HepG2 (cell line): ENCODE data around the gene NAA25. TPM values are rescaled to one million over a fixed set of nuclear protein-coding genes. Genes with fewer than 3 reads are reported as not detected.

Experiments
- ATAC-seq: fragments of 200-7000 bp; cut with Tn5 transposase; 3 replicates; pipeline ENCODE4 v1.9.1; 2020; ENCODE audit warnings: mild to moderate bottlenecking, moderate library complexity
- BruUV-seq: library from RNA; stranded (reverse); fragments of 400-500 nt; replicated peaks from 2 replicates; lab custom pipeline; 2021; lab: Mats Ljungman, UMichigan
- CTCF ChIA-PET: fragments of 300-600 bp; formaldehyde crosslinking; extraction: SDS; loops from one replicate; lab custom pipeline; 2021; ENCODE audit warnings: low total read pairs, inconsistent platforms, low intra/inter-chr PET ratio; lab: Yijun Ruan, JAX
- POLR2A ChIA-PET: fragments of 350-600 bp; sonication (Branson Sonifier 250); formaldehyde crosslinking; loops from one replicate; lab custom pipeline; 2020; ENCODE audit warnings: antibody characterized with exemption, inconsistent platforms; lab: Yijun Ruan, JAX
- DNase-seq: peaks from one replicate; pipeline ENCODE4 v3.0.0-alpha.2; 2015; ENCODE audit warnings: low spot score
- FAIRE-seq: peaks from 3 replicates; lab custom pipeline; 2011; peaks lifted over from hg19 to GRCh38; lab: Jason Lieb, UNC
- H2AFZ ChIP-seq: one replicate; pipeline ENCODE4 v1.6.1; 2011; ENCODE audit warnings: low read length, inconsistent platforms
- H3K27ac ChIP-seq: fragments of 300-600 bp; 3 replicates; pipeline ENCODE4 v1.8.0; 2011; ENCODE audit warnings: mixed run types, mild to moderate bottlenecking, mixed read lengths, low read length, inconsistent platforms; ENCODE audit not compliant: insufficient read depth; ENCODE audit errors: extremely low read length
- H3K27me3 ChIP-seq, 2 experiments: fragments of 200-600 bp in 1 of 2; 2 replicates in 1 of 2; 3 replicates in 1 of 2; pipeline versions ENCODE4 v1.6.0 to v1.8.0; 2011; ENCODE audit warnings: low read length in 2 of 2, mild to moderate bottlenecking in 2 of 2, moderate library complexity in 2 of 2, inconsistent platforms in 1 of 2; ENCODE audit not compliant: insufficient read depth in 2 of 2, control insufficient read depth in 1 of 2
- H3K36me3 ChIP-seq, 2 experiments: fragments of 200-600 bp in 1 of 2; replicated peaks in 1 of 2; 2 replicates in 1 of 2; 3 replicates in 1 of 2; pipeline versions ENCODE4 v1.5.1 to v1.8.0; 2011; ENCODE audit warnings: low read length in 2 of 2, inconsistent platforms in 1 of 2; ENCODE audit not compliant: insufficient read depth in 2 of 2, control insufficient read depth in 1 of 2
- H3K4me1 ChIP-seq: 2 replicates; pipeline ENCODE4 v1.5.1; 2012; ENCODE audit warnings: low read length, inconsistent platforms; ENCODE audit not compliant: insufficient read depth
- H3K4me2 ChIP-seq: 2 replicates; pipeline ENCODE4 v1.6.0; 2011; ENCODE audit warnings: low read depth, low read length, inconsistent platforms
- H3K4me3 ChIP-seq, 3 experiments: fragments of 200-600 bp in 1 of 3; sonication (generic), shearing (Covaris generic) in 1 of 3; replicated peaks in 1 of 3; 2 replicates each; pipeline ENCODE4 v1.5.1; 2011 to 2016; ENCODE audit warnings: low read length in 3 of 3, inconsistent platforms in 2 of 3, low read depth in 2 of 3, mild to moderate bottlenecking in 2 of 3, control low read depth in 1 of 3, mixed read lengths in 1 of 3; ENCODE audit not compliant: insufficient read depth in 1 of 3
- H3K79me2 ChIP-seq: one replicate; pipeline ENCODE4 v1.6.1; 2011; ENCODE audit warnings: low read length, inconsistent platforms; ENCODE audit not compliant: insufficient read depth
- H3K9ac ChIP-seq: 2 replicates; pipeline ENCODE4 v1.6.0; 2011; ENCODE audit warnings: mild to moderate bottlenecking, low read depth, low read length, inconsistent platforms; ENCODE audit not compliant: insufficient read depth
- H3K9me3 ChIP-seq: 2 replicates; pipeline ENCODE4 v1.5.1; 2012; ENCODE audit warnings: mild to moderate bottlenecking, low read length
- H4K20me1 ChIP-seq: 2 replicates; pipeline ENCODE4 v1.6.0; 2011; ENCODE audit warnings: inconsistent platforms, mild to moderate bottlenecking, low read length, moderate library complexity; ENCODE audit not compliant: insufficient read depth
- CREBL2 ChIP-seq: sonication (generic); formaldehyde crosslinking; IDR thresholded peaks from 2 replicates; pipeline ENCODE4 v1.8.1; 2023; ENCODE audit warnings: missing genetic modification reagents, mild to moderate bottlenecking, borderline replicate concordance
- ELF3 ChIP-seq: IDR thresholded peaks from 2 replicates; pipeline ENCODE4 v1.6.1; 2016; ENCODE audit warnings: missing genetic modification reagents, missing compliant biosample characterization
- KAT8 ChIP-seq: IDR thresholded peaks from 2 replicates; pipeline ENCODE4 v1.6.1; 2016; ENCODE audit warnings: missing genetic modification reagents, missing compliant biosample characterization
- KLF6 ChIP-seq: IDR thresholded peaks from 2 replicates; pipeline ENCODE4 v1.8.0; 2016; ENCODE audit warnings: missing biosample characterization, missing genetic modification reagents
- MEIS2 ChIP-seq: sonication (generic); formaldehyde crosslinking; IDR thresholded peaks from 2 replicates; pipeline ENCODE4 v1.9.0; 2021; ENCODE audit warnings: mild to moderate bottlenecking, missing genetic modification reagents
- NAIF1 ChIP-seq: sonication (generic); formaldehyde crosslinking; IDR thresholded peaks from 2 replicates; pipeline ENCODE4 v1.5.0; 2020; ENCODE audit warnings: mild to moderate bottlenecking, missing genetic modification reagents, borderline replicate concordance
- RARA ChIP-seq: IDR thresholded peaks from 2 replicates; pipeline ENCODE4 v1.6.1; 2016; ENCODE audit warnings: missing genetic modification reagents, missing compliant biosample characterization
- ZBTB39 ChIP-seq: sonication (generic); formaldehyde crosslinking; IDR thresholded peaks from 2 replicates; pipeline ENCODE4 v1.5.0; 2020; ENCODE audit warnings: missing genetic modification reagents
- ZNF20 ChIP-seq: sonication (generic); formaldehyde crosslinking; IDR thresholded peaks from 2 replicates; pipeline ENCODE4 v1.4.0; 2020; ENCODE audit warnings: mild to moderate bottlenecking, moderate library complexity, missing genetic modification reagents
- ZNF251 ChIP-seq: sonication (generic); formaldehyde crosslinking; IDR thresholded peaks from 2 replicates; pipeline ENCODE4 v1.9.0; 2021; ENCODE audit warnings: mild to moderate bottlenecking, missing genetic modification reagents
- ZNF275 ChIP-seq: sonication (generic); formaldehyde crosslinking; IDR thresholded peaks from 2 replicates; pipeline ENCODE4 v1.8.0; 2022; ENCODE audit warnings: missing genetic modification reagents, mild to moderate bottlenecking, inconsistent platforms, borderline replicate concordance
- ZNF816 ChIP-seq: sonication (generic); formaldehyde crosslinking; IDR thresholded peaks from 2 replicates; pipeline ENCODE4 v1.8.0; 2022; ENCODE audit warnings: missing genetic modification reagents, mild to moderate bottlenecking, borderline replicate concordance
- WGBS: methylation state at CpG from one replicate; pipeline ENCODE4 v1.1.6; 2017; ENCODE audit warnings: low lambda C conversion rate; 5-methylcytosine and 5-hydroxymethylcytosine counted together
- in situ Hi-C: cut with HindIII; loops from 2 replicates; pipeline ENCODE4 v1.10.0; 2017; ENCODE audit warnings: low pct_unique_long_range_greater_than_20kb; ENCODE audit not compliant: extremely low pct_ligation_motif_present
- intact Hi-C: fragments of 100-400 bp; cut with micrococcal nuclease; formaldehyde crosslinking; loops from one replicate; pipeline ENCODE4 v1.10.0; 2022; ENCODE audit not compliant: unreplicated experiment
- polyA plus RNA-seq, 8 experiments: library from polyadenylated mRNA; depleted of rRNA in 3 of 8; stranded (reverse) in 7 of 8; unstranded in 1 of 8; fragments of >200 nt; fragmentation: Illumina TruSeq in 4 of 8; extraction: Trizol in 4 of 8; gene quantifications; 2 replicates each; pipeline versions ENCODE4 v1.2.1 to v1.2.3, GENCODE V29; 2011 to 2016; ENCODE audit warnings: low read depth in 4 of 8, missing spikeins in 1 of 8, mixed read lengths in 1 of 8; ENCODE audit not compliant: insufficient read depth in 1 of 8
- total RNA-seq, 5 experiments: library from RNA; depleted of rRNA; stranded (reverse); fragments of >200 nt; fragmentation: Illumina TruSeq; extraction: Trizol; gene quantifications; 2 replicates each; pipeline ENCODE4 v1.2.3, GENCODE V29; 2016; ENCODE audit warnings: low read depth in 1 of 5
- TF ChIP-seq, protein P1 (sequence below): sonication (generic); formaldehyde crosslinking; IDR thresholded peaks from 2 replicates; pipeline ENCODE4 v1.5.1; 2020; ENCODE audit warnings: missing genetic modification reagents, mild to moderate bottlenecking, borderline replicate concordance

Gene NAA25
- total and polyA plus RNA-seq, 2 of the 13 experiments (the other 11 are each of a cell fraction or from before 2014, with no cell fraction given), result 11.4 to 32.0 TPM

DNA sequence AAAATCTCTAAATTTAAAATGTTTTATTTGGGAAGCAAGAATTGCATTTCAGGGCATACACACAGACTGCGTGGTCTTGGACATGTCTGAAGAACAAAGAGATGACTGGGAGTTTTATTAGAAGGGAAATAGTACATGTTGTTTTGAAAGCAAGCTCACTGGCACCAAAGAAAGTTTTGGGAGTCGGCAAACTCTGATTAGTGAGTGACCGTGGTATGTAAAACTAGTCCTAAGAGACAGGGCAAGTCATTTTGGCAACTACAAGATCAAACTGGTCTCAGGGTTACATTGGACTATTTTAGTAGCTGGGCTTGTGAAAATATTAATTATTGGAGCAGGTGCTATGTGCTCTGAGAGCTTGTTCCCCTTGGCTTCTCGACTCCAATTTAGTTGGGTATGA is 110.6 kb downstream of the NAA25 start:
- Histone ChIP-seq H3K27ac (no peak overlapping the region), H3K9ac (no peak overlapping the region), H2AFZ (no peak overlapping the region), H3K79me2 (no peaks in the 10 kb centered on the region), H3K4me3 (no peak overlapping the region), H3K9me3 (no peaks in the 10 kb centered on the region)
- intact Hi-C loops, result no loop called here
- no TSS peak for BruUV-seq
- TF ChIP-seq KLF6 (no peak), ZNF275 (CRISPR knock-in tag) (no peak), ZBTB39 (CRISPR knock-in tag) (no peak), KAT8 (no peak), ZNF251 (CRISPR knock-in tag) (no peak), ZNF816 (CRISPR knock-in tag) (no peak), NAIF1 (CRISPR knock-in tag) (no peak), MEIS2 (CRISPR knock-in tag) (no peak), ELF3 (no peak), ZNF20 (CRISPR knock-in tag) (no peak), CREBL2 (no peak), RARA (no peak)
- TF ChIP-seq, protein P1, sequence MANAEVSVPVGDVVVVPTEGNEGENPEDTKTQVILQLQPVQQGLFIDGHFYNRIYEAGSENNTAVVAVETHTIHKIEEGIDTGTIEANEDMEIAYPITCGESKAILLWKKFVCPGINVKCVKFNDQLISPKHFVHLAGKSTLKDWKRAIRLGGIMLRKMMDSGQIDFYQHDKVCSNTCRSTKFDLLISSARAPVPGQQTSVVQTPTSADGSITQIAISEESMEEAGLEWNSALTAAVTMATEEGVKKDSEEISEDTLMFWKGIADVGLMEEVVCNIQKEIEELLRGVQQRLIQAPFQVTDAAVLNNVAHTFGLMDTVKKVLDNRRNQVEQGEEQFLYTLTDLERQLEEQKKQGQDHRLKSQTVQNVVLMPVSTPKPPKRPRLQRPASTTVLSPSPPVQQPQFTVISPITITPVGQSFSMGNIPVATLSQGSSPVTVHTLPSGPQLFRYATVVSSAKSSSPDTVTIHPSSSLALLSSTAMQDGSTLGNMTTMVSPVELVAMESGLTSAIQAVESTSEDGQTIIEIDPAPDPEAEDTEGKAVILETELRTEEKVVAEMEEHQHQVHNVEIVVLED, result no peak
- TF ChIP-seq, all 625 proteins: peak for 0
- ChIA-PET POLR2A (interaction anchor here (2.1 kb wide), 1 partner anchor 15 kb away, joined by 9 read pairs; the partner anchor contains the start of genes ERP29 and TMEM116), CTCF (no interaction called here)
- no peaks in the 10 kb centered on the region for H3K27me3 ChIP-seq
- in situ Hi-C loops, result no loop called here
- no peaks in the 10 kb centered on the region for H4K20me1 ChIP-seq
- no peak for DNase-seq
- FAIRE-seq, result no peak
- H3K4me2 ChIP-seq, result no peak overlapping the region
- ATAC-seq, result no peak
- no peaks in the 10 kb centered on the region for H3K4me1 ChIP-seq
- WGBS, result 88% methylated on average over 4 of the region's 4 CpGs
- no peaks in the 10 kb centered on the region for H3K36me3 ChIP-seq
